GM19395 (cell line): ENCODE data around the gene CTSL.
"Not testable (repeated sequence)": the region's sequence is repeated elsewhere in the genome, so short reads cannot be mapped to it uniquely, and the experiment has no call there.

Source experiments
- ATAC-seq: cut with Tn5 transposase; IDR thresholded peaks from one replicate; pipeline ENCODE4 v1.9.1; 2021; ENCODE audit warnings: mild to moderate bottlenecking, moderate library complexity; ENCODE audit not compliant: unreplicated experiment

CTSL gene

GRCh38 chr9:87718852-87719612, 6.9 kb upstream of the CTSL start:
- ATAC-seq: no peak

- ATAC-seq: no peak
Measured at GRCh38 chr9:87720173-87720572, 5.7 kb upstream of the CTSL start.

- no peak for ATAC-seq
Measured at GRCh38 chr9:87722393-87723088, 3.4 kb upstream of the CTSL start.

- no peak for ATAC-seq
Measured at GRCh38 chr9:87725356-87725899, 491 bp upstream of the CTSL start.

GRCh38 chr9:87729246-87729645, 3.3 kb downstream of the CTSL start:
- ATAC-seq: no peak

GRCh38 chr9:87731321-87731720, 5.4 kb downstream of the CTSL start:
- ATAC-seq: no peak

GRCh38 chr9:87732344-87732743, 6.4 kb downstream of the CTSL start:
- ATAC-seq: no peak

- ATAC-seq: no peak
Measured at GRCh38 chr9:87732756-87733155, 6.8 kb downstream of the CTSL start.

- ATAC-seq: no peak
Measured at GRCh38 chr9:87733273-87734052, 7.5 kb downstream of the CTSL start.

GRCh38 chr9:87734106-87734505, 8.2 kb downstream of the CTSL start:
- ATAC-seq: no peak

- ATAC-seq: no peak
Measured at GRCh38 chr9:87739546-87739945, 13.6 kb downstream of the CTSL start.

GRCh38 chr9:87740209-87740608, 14.3 kb downstream of the CTSL start:
- no peak for ATAC-seq

GRCh38 chr9:87741326-87741725, 15.4 kb downstream of the CTSL start:
- no peak for ATAC-seq

GRCh38 chr9:87741891-87742290, 16.0 kb downstream of the CTSL start:
- no peak for ATAC-seq

- no peak for ATAC-seq
Measured at GRCh38 chr9:87742813-87743428, 17.0 kb downstream of the CTSL start.

- ATAC-seq: not testable (repeated sequence)
Measured at GRCh38 chr9:87744247-87744646, 18.3 kb downstream of the CTSL start.

- ATAC-seq: no peak
Measured at GRCh38 chr9:87746186-87746585, 20.3 kb downstream of the CTSL start.

- no peak for ATAC-seq
Measured at GRCh38 chr9:87748881-87749280, 23.0 kb downstream of the CTSL start.

- ATAC-seq: no peak
Measured at GRCh38 chr9:87749335-87750035, 23.6 kb downstream of the CTSL start.

GRCh38 chr9:87750726-87751125, 24.8 kb downstream of the CTSL start:
- ATAC-seq: no peak
